Mucosa of rectum (tissue), 2 donors: Measurements from ENCODE around the gene FBXL17.
A peak's percentile ranks its signal among the peaks of the same experiment; 100 is the strongest.
"Not testable (repeated sequence)": the region's sequence is repeated elsewhere in the genome, so short reads cannot be mapped to it uniquely, and the experiment has no call there.

ENCODE experiments used
- H3K27ac ChIP-seq, 2 donors: one replicate each; pipeline ENCODE4 v1.7.0; 2013; ENCODE audit warnings: inconsistent platforms in 2 of 2, low read depth in 2 of 2, low read length in 2 of 2
- H3K27me3 ChIP-seq, 2 donors: one replicate each; pipeline ENCODE4 v1.7.0; 2013; ENCODE audit warnings: low read length in 2 of 2; ENCODE audit not compliant: control insufficient read depth in 2 of 2, insufficient read depth in 2 of 2
- H3K36me3 ChIP-seq, 2 donors: one replicate each; pipeline ENCODE4 v1.7.0; 2013; ENCODE audit warnings: low read length in 2 of 2; ENCODE audit not compliant: control insufficient read depth in 2 of 2, insufficient read depth in 2 of 2
- H3K4me1 ChIP-seq, 2 donors: one replicate each; pipeline ENCODE4 v1.7.0; 2013; ENCODE audit warnings: low read length in 2 of 2, mild to moderate bottlenecking in 1 of 2; ENCODE audit not compliant: control insufficient read depth in 2 of 2, insufficient read depth in 2 of 2
- H3K4me3 ChIP-seq, 2 donors: one replicate each; pipeline ENCODE4 v1.7.0; 2013; ENCODE audit warnings: low read length in 2 of 2
- H3K9ac ChIP-seq, 2 donors: one replicate each; pipeline ENCODE4 v1.7.0; 2013; ENCODE audit warnings: low read length in 2 of 2, low read depth in 1 of 2, mild to moderate bottlenecking in 1 of 2
- H3K9me3 ChIP-seq, 2 donors: one replicate each; pipeline ENCODE4 v1.7.0; 2013; ENCODE audit warnings: low read length in 2 of 2; ENCODE audit not compliant: control insufficient read depth in 2 of 2
- donor health status: healthy.
- donor health status: Normal muscosa, but diverticular disease.

Gene FBXL17

GRCh38 chr5:108398964-108399363, 17.1 kb upstream of the FBXL17 start:
- Histone ChIP-seq H3K27ac (no peak overlapping the region), H3K36me3 (no peaks in the 10 kb centered on the region), H3K4me3 (no peak overlapping the region), H3K9me3 (no peaks in the 10 kb centered on the region), H3K4me1 (no peaks in the 10 kb centered on the region), H3K9ac (no peak overlapping the region), H3K27me3 (no peaks in the 10 kb centered on the region)

DNA sequence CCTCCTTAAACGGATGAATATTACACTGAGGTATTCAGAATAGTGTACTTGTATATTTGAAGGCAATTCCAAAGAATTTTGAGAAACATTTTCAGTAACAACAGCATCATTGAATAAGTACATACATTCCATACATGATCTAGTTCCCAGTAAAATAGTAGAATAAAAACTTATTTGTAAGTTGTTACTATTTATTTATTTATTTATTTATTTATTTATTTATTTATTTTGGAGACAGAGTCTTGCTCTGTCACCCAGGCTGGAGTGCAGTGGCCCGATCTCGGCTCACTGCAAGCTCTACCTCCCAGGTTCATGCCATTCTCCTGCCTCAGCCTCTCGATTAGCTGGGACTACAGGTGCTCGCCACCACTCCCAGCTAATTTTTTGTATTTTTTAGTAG, 14.9 kb upstream of the FBXL17 start:
- not testable (repeated sequence) for H3K4me1 ChIP-seq, H3K36me3 ChIP-seq, H3K9me3 ChIP-seq, H3K27ac ChIP-seq, H3K27me3 ChIP-seq, H3K9ac ChIP-seq, H3K4me3 ChIP-seq

GRCh38 chr5:108387758-108388157, 5.9 kb upstream of the FBXL17 start:
- no peaks in the 10 kb centered on the region for H3K9me3 ChIP-seq
- no peak overlapping the region for H3K27ac ChIP-seq
- no peak overlapping the region for H3K4me3 ChIP-seq
- no peaks in the 10 kb centered on the region for H3K27me3 ChIP-seq
- no peaks in the 10 kb centered on the region for H3K36me3 ChIP-seq
- no peak overlapping the region for H3K9ac ChIP-seq
- H3K4me1 ChIP-seq: peaks cover 8 to 9% of the 10 kb centered on the region in 2 donors

- Histone ChIP-seq H3K4me3 (no peak overlapping the region), H3K27me3 (no peaks in the 10 kb centered on the region), H3K36me3 (no peaks in the 10 kb centered on the region), H3K4me1 (peaks cover 10 to 12% of the 10 kb centered on the region in 2 donors), H3K9ac (no peak overlapping the region), H3K27ac (no peak overlapping the region), H3K9me3 (no peaks in the 10 kb centered on the region)
Observed at GRCh38 chr5:108386345-108387061, 4.6 kb upstream of the FBXL17 start.

DNA sequence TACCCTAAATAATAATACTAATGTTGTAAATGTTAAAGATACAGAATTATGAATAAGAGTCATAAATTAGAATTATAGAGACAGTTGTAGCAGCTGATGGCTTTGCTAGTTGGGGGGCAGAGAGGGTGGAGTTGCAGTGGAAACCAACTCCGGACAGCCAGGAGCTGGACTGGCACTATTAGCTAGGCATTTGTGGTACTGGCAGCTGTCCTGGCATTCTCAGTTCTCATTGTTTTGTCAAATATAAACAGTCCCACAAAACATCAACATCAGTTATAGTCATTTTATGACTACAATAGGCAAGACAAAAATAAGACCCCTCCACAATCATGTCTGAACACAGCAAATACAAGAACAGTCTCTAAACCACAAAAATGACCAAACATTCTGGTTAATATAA, 2.8 kb upstream of the FBXL17 start:
- H3K27me3 ChIP-seq: no peaks in the 10 kb centered on the region

DNA sequence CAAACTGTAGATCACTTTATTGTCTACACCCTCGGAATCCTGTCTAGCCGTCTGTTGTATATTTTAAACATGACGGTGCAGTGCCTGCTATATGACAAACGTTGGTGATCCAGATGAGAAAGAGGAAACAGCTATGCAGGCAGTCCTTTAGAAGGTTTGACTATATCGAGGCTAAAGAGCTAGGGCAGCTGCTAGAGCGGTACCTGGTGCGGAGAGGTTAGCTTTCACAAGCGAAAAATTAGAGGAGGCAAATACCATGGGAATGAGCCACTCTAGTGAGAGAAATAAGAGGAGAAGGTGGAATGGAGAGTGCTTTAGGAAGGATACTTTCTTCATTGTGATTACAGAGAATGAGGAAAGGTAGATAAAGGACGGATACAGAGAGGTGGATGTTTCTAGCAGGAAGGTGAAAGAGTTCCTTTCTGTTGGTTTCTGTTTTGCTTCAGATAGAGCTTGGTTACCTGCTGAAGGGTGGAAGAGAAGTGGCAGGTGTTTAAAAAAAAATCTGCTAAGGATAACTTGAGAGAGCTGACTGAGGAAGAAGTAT, 959 bp upstream of the FBXL17 start:
- Histone ChIP-seq H3K4me1 (peaks cover 10 to 18% of the 10 kb centered on the region in 2 donors), H3K27ac (peak overlapping the region; percentile 94 to 100), H3K9me3 (no peaks in the 10 kb centered on the region), H3K9ac (peak overlapping the region; percentile 65 to 92), H3K4me3 (peak overlapping the region; percentile 88 to 95), H3K27me3 (no peaks in the 10 kb centered on the region), H3K36me3 (no peaks in the 10 kb centered on the region)

More for the DNA sequence above, 2.8 kb upstream of the FBXL17 start:
- Histone ChIP-seq H3K4me1 (peaks cover 10 to 16% of the 10 kb centered on the region in 2 donors), H3K9ac (no peak overlapping the region), H3K27ac (no peak overlapping the region), H3K9me3 (no peaks in the 10 kb centered on the region), H3K4me3 (no peak overlapping the region), H3K36me3 (no peaks in the 10 kb centered on the region)

DNA sequence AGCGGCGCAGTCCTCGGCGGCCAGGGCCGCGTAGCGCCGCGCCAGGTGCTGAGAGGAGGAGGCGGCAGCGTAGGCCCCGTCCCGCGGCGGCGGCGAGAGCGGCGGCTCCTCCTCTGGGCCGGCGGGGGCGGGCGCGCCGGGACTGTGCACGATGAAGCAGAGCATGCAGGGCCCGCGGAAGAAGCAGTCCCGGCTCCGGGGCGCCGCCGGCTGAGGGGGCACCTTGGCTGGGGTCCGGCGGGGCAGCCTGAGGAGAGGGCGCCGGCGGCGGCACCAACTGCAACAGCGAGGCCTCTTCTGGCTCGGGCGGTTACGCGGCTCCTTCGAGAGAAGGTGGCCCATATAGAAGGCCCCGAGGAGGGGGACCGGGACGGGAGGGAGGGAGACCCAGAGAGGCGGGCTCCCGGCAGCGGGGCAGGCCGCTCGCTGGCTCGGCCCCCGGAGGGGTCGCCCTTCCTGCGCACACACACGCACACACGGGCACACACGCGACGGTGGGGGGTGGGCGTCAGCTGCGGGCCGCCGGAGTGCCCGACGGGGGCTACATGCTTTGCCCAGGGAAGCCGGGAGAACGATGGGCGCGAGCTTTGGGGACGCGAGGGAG, 446 bp downstream of the FBXL17 start:
- H3K27ac ChIP-seq: peak overlapping the region; percentile 94 to 100
- peak overlapping the region; percentile 65 to 92 for H3K9ac ChIP-seq
- peak overlapping the region; percentile 88 to 95 for H3K4me3 ChIP-seq
- no peaks in the 10 kb centered on the region for H3K9me3 ChIP-seq
- H3K4me1 ChIP-seq: peaks cover 10 to 18% of the 10 kb centered on the region in 2 donors
- H3K36me3 ChIP-seq: no peaks in the 10 kb centered on the region
- H3K27me3 ChIP-seq: no peaks in the 10 kb centered on the region

DNA sequence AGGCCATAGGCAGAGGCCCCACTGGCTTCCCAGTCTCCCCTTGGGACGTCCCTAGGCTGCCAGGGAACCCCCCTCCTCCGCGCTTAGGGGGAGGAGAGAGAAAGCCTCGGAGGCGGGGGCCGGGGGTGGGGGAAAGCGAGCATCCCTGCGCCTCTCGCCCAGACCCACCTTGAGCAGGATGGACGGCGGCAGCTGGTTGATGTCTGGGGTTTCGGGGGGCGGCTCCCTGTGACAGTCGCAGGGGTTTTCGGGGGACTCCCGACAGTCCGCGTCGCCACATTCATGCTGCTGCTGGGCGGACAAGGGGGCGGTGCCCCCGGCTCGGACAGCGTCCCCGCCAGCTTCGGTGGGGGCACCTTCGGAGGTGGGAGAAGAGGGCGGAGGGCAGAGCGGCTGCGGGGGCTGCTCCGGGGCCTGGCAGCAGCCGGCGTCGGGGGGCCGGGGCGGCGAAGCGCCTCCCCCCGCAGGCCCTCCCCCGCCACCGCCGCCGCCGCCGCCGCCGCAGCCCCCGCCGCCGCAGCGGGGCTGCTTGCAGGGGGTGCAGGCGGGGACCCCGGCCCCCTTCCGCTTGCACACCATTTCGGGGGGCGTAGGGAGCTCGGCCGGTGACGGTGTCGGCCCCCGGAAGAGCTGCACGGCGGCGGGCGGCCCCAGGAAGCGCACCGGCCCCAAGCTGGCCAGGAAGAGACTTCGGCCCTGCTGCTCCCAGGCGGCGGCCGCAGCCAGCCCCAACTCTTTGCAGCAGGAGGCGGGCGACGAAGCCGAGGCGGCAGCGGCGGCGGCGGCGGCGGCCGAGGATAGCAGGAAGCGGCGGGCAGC, 1.2 kb downstream of the FBXL17 start:
- no peaks in the 10 kb centered on the region for H3K27me3 ChIP-seq
- peaks cover 10 to 18% of the 10 kb centered on the region in 2 donors for H3K4me1 ChIP-seq
- no peaks in the 10 kb centered on the region for H3K36me3 ChIP-seq
- peak overlapping the region; percentile 88 to 95 for H3K4me3 ChIP-seq
- peak overlapping the region; percentile 48 to 92 for H3K9ac ChIP-seq
- peak overlapping the region; percentile 94 to 100 for H3K27ac ChIP-seq
- no peaks in the 10 kb centered on the region for H3K9me3 ChIP-seq

- Histone ChIP-seq H3K27ac (peak overlapping the region in 1 of 2 donors; percentile 100), H3K9ac (peak overlapping the region; percentile 48 to 92), H3K9me3 (no peaks in the 10 kb centered on the region), H3K27me3 (no peaks in the 10 kb centered on the region), H3K4me1 (peaks cover 10 to 18% of the 10 kb centered on the region in 2 donors), H3K36me3 (no peaks in the 10 kb centered on the region), H3K4me3 (peak overlapping the region; percentile 88 to 95)
Observed at GRCh38 chr5:108379722-108380530, 2.0 kb downstream of the FBXL17 start.
